GM21737 (cell line): ENCODE measurements around the gene CRYGN.

Source experiments
- ATAC-seq: cut with Tn5 transposase; IDR thresholded peaks from one replicate; pipeline ENCODE4 v1.9.1; 2021; ENCODE audit warnings: mild to moderate bottlenecking, moderate library complexity; ENCODE audit not compliant: unreplicated experiment

Gene CRYGN

GRCh38 chr7:151393031-151393977, 46.6 kb downstream of the CRYGN start:
- ATAC-seq, result no peak

GRCh38 chr7:151392426-151392825, 47.5 kb downstream of the CRYGN start:
- ATAC-seq, result no peak

GRCh38 chr7:151392002-151392401, 47.9 kb downstream of the CRYGN start:
- ATAC-seq, result no peak

GRCh38 chr7:151391358-151391730, 48.6 kb downstream of the CRYGN start:
- ATAC-seq, result no peak

- ATAC-seq, result no peak
These were observed 49.2 kb downstream of the CRYGN start for GRCh38 chr7:151390598-151391357.

- no peak for ATAC-seq
These were observed 50.0 kb downstream of the CRYGN start for GRCh38 chr7:151389768-151390597.

- ATAC-seq, result no peak
These were observed 50.7 kb downstream of the CRYGN start for GRCh38 chr7:151389096-151389767.

GRCh38 chr7:151388430-151388829, 51.5 kb downstream of the CRYGN start:
- ATAC-seq, result no peak

GRCh38 chr7:151388007-151388297, 52.0 kb downstream of the CRYGN start:
- no peak for ATAC-seq

GRCh38 chr7:151387161-151388006, 52.6 kb downstream of the CRYGN start:
- ATAC-seq, result no peak

GRCh38 chr7:151386301-151387160, 53.4 kb downstream of the CRYGN start:
- ATAC-seq, result no peak

GRCh38 chr7:151385626-151386300, 54.2 kb downstream of the CRYGN start:
- ATAC-seq, result no peak

GRCh38 chr7:151384776-151385625, 54.9 kb downstream of the CRYGN start:
- no peak for ATAC-seq

- ATAC-seq, result no peak
These were observed 55.6 kb downstream of the CRYGN start for GRCh38 chr7:151384352-151384697.

GRCh38 chr7:151383638-151384351, 56.1 kb downstream of the CRYGN start:
- ATAC-seq, result no peak

GRCh38 chr7:151382079-151382885, 57.7 kb downstream of the CRYGN start:
- no peak for ATAC-seq
